ACHN (cell line): ENCODE measurements around the gene ARPC5.

Source experiments
- DNase-seq: peaks from one replicate; pipeline ENCODE4 v3.0.0-alpha.2; 2015
- in situ Hi-C: cut with HindIII; loops from 2 replicates; pipeline ENCODE4 v1.10.0; 2017; ENCODE audit warnings: low sequenced_read_pairs, low pct_ligation_motif_present, low pct_unique_long_range_greater_than_20kb

Gene ARPC5

DNA sequence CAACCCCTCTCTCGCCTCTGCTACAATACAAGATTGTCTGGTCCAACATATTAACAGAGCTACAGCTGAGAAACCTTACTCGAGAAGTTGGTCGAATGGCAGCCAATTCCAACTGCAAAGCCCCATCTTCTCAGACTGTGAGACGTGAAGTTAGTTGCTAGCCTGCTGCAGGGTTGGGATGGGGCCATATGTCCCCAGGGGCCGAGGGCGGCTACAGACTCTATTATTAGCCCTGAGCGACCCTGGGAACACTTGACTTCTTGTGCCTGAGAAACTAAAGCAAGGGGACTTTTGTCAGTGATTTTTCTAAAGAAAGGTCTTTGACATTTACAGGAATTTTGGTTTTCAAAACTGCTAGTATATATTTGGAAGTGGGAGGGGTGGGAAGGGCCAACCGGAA lies 59.0 kb downstream of the ARPC5 start:
- in situ Hi-C loops = no loop called here
- DNase-seq = no peak

DNA sequence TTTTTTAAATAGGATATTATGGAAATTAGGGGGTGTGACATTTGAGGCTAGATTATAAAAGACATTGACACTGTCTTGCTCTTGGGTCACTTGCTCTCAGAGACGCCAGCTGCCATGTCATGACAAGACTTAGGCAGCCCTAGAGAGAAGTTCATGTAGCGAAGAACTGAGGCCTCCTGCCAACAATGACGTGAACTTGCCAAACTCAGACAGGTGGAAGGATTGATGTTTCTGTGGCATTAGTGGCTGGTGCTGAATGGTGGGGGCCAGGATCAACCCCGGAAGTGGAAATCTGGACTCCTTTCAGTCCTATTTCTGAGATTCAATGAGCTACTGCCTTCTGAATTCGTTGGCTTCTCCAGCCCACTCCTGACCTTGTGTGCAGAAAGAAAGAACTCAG lies 60.0 kb downstream of the ARPC5 start:
- DNase-seq = no peak
- in situ Hi-C loops = no loop called here

DNA sequence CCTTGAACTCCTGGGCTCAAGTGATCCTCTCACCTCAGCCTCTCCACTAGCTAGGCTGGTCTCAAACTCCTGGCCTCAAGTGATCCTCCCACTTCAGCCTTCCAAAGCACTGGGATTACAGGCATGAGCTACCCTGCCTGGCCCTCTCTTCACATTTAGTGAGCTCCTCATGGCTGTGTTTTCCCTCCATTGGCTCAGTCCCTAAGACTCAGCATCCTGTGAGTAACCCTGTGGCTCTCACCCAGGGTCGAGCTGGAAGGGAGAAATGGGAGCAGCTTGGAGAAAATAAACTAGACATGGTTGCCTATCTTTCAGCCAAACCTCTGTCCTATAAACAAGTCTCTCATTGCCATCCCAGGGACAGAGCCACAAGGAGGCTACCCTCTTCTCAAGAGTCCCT lies 62.9 kb downstream of the ARPC5 start:
- no peak for DNase-seq
- in situ Hi-C loops = no loop called here

DNA sequence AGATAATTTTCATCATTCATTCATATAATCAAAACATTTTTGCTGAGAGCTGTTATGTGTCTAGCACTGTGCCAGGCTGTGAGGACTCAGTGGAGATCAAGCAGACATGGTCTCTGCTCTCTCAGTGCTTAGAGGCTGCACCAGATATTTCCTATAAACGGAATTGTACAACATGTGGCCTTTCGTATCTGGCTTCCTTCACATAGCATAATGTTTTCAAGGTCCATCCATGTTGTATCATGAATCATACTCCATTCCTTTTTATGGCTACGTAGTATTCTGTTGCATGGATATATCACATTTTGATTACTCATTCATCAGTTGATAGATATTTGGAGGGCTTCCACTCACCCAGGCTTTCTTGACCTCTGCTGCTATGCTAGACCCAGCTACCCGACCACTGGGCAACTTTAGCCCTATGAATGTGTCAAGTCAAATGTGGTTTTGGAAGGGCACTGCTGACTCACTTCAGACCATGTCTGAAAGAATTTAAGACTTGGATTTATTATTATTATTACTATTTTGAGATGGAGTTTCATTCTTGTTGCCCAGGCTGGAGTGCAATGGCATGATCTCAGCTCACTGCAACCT lies 63.8 kb downstream of the ARPC5 start:
- in situ Hi-C loops = no loop called here

More for the DNA sequence above, 63.8 kb downstream of the ARPC5 start:
- no peak for DNase-seq
